K562 (cell line): ENCODE measurements around the gene LRP1. TPM values are rescaled to one million over a fixed set of nuclear protein-coding genes. Genes with fewer than 3 reads are reported as not detected.

Experiments
- BCOR ChIP-seq: fragments of 450-650 bp; IDR thresholded peaks from 2 replicates; pipeline ENCODE4 v1.6.1; 2016
- BRCA1 ChIP-seq, 2 experiments: fragments of 450-650 bp in 1 of 2; sonication (generic) in 1 of 2; formaldehyde crosslinking in 1 of 2; IDR thresholded peaks; 2 replicates each; pipeline versions ENCODE4 v1.5.0 to v1.6.1; 2017 to 2020; ENCODE audit warnings: mild to moderate bottlenecking in 1 of 2, missing genetic modification reagents in 1 of 2
- CHD1 ChIP-seq: fragments of 200-600 bp; sonication (generic); IDR thresholded peaks from one replicate; pipeline ENCODE4 v1.6.1; 2012; ENCODE audit warnings: mild to moderate bottlenecking, moderate library complexity, low read length, inconsistent platforms
- EGR1 ChIP-seq: fragments of 450-650 bp; conservative IDR thresholded peaks from 2 replicates; pipeline ENCODE4 v1.6.1; 2017; ENCODE audit warnings: mild to moderate bottlenecking
- FUS ChIP-seq: fragments of 200-400 bp; formaldehyde crosslinking; optimal IDR thresholded peaks from 2 replicates; pipeline ENCODE3; 2017; ENCODE audit warnings: low read depth, low read length
- GATA2 ChIP-seq: sonication (generic); formaldehyde crosslinking; IDR thresholded peaks from 2 replicates; pipeline ENCODE4 v1.4.0; 2020; ENCODE audit warnings: mild to moderate bottlenecking, missing genetic modification reagents
- HSF4 ChIP-seq: fragments of 250-450 bp; sonication (Bioruptor Pico); IDR thresholded peaks from 2 replicates; pipeline ENCODE4 v2.1.2; 2022; ENCODE audit warnings: mild to moderate bottlenecking, moderate library complexity, borderline replicate concordance
- LEF1 ChIP-seq: fragments of 450-650 bp; IDR thresholded peaks from 2 replicates; pipeline ENCODE4 v1.6.1; 2016; ENCODE audit warnings: mild to moderate bottlenecking
- TARDBP ChIP-seq: fragments of 450-650 bp; IDR thresholded peaks from 2 replicates; pipeline ENCODE4 v1.6.1; 2016
- ZC3H4 ChIP-seq: sonication (generic); formaldehyde crosslinking; IDR thresholded peaks from 2 replicates; pipeline ENCODE4 v1.9.0; 2021; ENCODE audit warnings: missing genetic modification reagents, borderline replicate concordance
- ZNF23 ChIP-seq: fragments of 250-450 bp; sonication (Bioruptor Pico); IDR thresholded peaks from 2 replicates; pipeline ENCODE4 v1.4.0; 2020; ENCODE audit warnings: mild to moderate bottlenecking
- polyA plus RNA-seq, 8 experiments: library from polyadenylated mRNA; depleted of rRNA in 4 of 8; stranded (reverse) in 5 of 8; unstranded in 3 of 8; fragments of >200 nt; fragmentation: Nextera tagmentation in 2 of 8; fragmentation: Illumina TruSeq in 1 of 8; extraction: Ambion mirVana in 2 of 8; extraction: Trizol in 1 of 8; gene quantifications; 2 replicates each; pipeline versions ENCODE4 v1.2.1 to v1.2.3, GENCODE V29; 2011 to 2014; ENCODE audit warnings: inconsistent platforms in 1 of 8, missing spikeins in 1 of 8
- total RNA-seq, 7 experiments: library from RNA; depleted of rRNA in 6 of 7; stranded (reverse); fragments of >200 nt in 6 of 7; fragmentation: Illumina TruSeq in 2 of 7; extraction: Trizol in 2 of 7; gene quantifications; 2 replicates each; pipeline versions ENCODE4 v1.2.1 to v1.2.3, GENCODE V29; 2011 to 2021; ENCODE audit warnings: low replicate concordance in 1 of 7
- TF ChIP-seq, protein P1 (sequence below): fragments of 250-450 bp; sonication (Bioruptor Pico); IDR thresholded peaks from 2 replicates; pipeline ENCODE4 v1.8.0; 2021; ENCODE audit warnings: moderate library complexity, mild to moderate bottlenecking, inconsistent platforms
- TF ChIP-seq, protein P2 (sequence below): sonication (generic); formaldehyde crosslinking; IDR thresholded peaks from 2 replicates; pipeline ENCODE4 v1.8.0; 2022; ENCODE audit warnings: mild to moderate bottlenecking, missing genetic modification reagents
- TF ChIP-seq, protein P3 (sequence below): fragments of 450-650 bp; IDR thresholded peaks from 2 replicates; pipeline ENCODE4 v1.6.1; 2016; ENCODE audit warnings: missing biosample characterization, missing genetic modification characterization
- TF ChIP-seq, protein P4 (sequence below): fragments of 200-800 bp; sonication (Bioruptor generic); IDR thresholded peaks from 2 replicates; pipeline ENCODE4 v1.6.1; 2017; ENCODE audit warnings: missing genetic modification characterization, missing compliant biosample characterization

The LRP1 gene
- total and polyA plus RNA-seq, 9 of the 15 experiments (the other 6 are each of a cell fraction or from before 2014, with no cell fraction given): 0.04 to 0.64 (median 0.19) TPM; not detected in 2

DNA sequence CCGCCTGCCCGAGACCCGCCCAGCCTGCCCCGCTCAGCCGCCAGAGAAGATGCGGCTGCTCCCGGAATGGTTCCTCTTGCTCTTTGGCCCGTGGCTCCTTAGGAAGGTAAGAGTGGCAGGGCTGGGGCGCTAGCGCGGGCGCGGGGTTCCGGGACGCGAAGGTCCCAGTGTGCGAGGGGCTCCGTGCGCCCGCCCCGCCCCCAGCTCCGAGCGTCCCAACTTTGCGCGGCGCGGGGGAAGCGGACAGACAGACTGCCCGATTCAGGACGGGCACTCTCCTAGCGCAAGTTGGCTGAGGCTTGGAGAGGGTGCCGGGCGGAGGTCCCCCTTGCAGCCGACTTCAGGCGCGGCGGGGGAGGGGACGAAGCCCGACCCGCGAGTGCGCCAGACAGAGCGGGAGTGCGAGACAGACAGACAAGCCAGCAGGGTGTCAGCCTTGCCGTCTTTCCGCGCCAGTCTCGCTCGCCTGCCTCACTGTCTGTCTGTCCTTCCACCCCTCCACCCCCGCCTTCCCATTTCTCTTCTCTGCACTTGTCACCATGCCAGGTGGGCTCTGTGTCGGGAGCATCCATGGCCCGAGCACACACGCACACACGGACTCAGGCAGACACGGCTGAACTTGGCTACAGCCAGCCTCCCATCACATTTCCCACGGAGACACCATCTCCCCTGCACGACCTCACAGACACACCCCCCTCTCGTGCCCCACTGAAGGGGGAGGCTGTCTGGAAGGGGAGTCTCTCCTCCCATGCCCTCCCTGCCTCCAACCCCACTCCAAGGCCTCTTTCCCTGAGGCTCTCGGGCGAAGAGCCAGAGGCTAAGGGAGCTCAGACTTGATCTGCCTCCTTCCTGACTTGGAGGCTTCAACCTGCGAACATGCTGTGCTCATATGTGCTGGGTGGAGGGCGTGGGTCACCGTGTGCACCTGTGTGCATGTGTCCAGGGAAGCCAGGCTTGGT, 88.9 kb downstream of the LRP1 start (continued):
- TF ChIP-seq, protein P1, sequence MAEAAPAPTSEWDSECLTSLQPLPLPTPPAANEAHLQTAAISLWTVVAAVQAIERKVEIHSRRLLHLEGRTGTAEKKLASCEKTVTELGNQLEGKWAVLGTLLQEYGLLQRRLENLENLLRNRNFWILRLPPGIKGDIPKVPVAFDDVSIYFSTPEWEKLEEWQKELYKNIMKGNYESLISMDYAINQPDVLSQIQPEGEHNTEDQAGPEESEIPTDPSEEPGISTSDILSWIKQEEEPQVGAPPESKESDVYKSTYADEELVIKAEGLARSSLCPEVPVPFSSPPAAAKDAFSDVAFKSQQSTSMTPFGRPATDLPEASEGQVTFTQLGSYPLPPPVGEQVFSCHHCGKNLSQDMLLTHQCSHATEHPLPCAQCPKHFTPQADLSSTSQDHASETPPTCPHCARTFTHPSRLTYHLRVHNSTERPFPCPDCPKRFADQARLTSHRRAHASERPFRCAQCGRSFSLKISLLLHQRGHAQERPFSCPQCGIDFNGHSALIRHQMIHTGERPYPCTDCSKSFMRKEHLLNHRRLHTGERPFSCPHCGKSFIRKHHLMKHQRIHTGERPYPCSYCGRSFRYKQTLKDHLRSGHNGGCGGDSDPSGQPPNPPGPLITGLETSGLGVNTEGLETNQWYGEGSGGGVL: no peak
- TF ChIP-seq LEF1: no peak
- TF ChIP-seq HSF4: no peak
- TF ChIP-seq EGR1: peak; percentile 45; the same call in 1 of the 2 replicates
- TF ChIP-seq, protein P2, sequence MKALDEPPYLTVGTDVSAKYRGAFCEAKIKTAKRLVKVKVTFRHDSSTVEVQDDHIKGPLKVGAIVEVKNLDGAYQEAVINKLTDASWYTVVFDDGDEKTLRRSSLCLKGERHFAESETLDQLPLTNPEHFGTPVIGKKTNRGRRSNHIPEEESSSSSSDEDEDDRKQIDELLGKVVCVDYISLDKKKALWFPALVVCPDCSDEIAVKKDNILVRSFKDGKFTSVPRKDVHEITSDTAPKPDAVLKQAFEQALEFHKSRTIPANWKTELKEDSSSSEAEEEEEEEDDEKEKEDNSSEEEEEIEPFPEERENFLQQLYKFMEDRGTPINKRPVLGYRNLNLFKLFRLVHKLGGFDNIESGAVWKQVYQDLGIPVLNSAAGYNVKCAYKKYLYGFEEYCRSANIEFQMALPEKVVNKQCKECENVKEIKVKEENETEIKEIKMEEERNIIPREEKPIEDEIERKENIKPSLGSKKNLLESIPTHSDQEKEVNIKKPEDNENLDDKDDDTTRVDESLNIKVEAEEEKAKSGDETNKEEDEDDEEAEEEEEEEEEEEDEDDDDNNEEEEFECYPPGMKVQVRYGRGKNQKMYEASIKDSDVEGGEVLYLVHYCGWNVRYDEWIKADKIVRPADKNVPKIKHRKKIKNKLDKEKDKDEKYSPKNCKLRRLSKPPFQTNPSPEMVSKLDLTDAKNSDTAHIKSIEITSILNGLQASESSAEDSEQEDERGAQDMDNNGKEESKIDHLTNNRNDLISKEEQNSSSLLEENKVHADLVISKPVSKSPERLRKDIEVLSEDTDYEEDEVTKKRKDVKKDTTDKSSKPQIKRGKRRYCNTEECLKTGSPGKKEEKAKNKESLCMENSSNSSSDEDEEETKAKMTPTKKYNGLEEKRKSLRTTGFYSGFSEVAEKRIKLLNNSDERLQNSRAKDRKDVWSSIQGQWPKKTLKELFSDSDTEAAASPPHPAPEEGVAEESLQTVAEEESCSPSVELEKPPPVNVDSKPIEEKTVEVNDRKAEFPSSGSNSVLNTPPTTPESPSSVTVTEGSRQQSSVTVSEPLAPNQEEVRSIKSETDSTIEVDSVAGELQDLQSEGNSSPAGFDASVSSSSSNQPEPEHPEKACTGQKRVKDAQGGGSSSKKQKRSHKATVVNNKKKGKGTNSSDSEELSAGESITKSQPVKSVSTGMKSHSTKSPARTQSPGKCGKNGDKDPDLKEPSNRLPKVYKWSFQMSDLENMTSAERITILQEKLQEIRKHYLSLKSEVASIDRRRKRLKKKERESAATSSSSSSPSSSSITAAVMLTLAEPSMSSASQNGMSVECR (CRISPR knock-in tag): 0 out of 2 replicates have a peak, but pooled peaks have one; percentile 48
- TF ChIP-seq FUS: no peak
- TF ChIP-seq ZNF23 (CRISPR knock-in tag): no peak
- TF ChIP-seq CHD1: peak; percentile 21
- TF ChIP-seq BRCA1 (IDR thresholded peaks at IDR 0.05): no peak
- TF ChIP-seq BRCA1 (CRISPR knock-in tag; IDR thresholded peaks at IDR 0.05): no peak
- TF ChIP-seq, protein P3, sequence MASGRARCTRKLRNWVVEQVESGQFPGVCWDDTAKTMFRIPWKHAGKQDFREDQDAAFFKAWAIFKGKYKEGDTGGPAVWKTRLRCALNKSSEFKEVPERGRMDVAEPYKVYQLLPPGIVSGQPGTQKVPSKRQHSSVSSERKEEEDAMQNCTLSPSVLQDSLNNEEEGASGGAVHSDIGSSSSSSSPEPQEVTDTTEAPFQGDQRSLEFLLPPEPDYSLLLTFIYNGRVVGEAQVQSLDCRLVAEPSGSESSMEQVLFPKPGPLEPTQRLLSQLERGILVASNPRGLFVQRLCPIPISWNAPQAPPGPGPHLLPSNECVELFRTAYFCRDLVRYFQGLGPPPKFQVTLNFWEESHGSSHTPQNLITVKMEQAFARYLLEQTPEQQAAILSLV: no peak
- no peak for TF ChIP-seq BCOR
- TF ChIP-seq, protein P4, sequence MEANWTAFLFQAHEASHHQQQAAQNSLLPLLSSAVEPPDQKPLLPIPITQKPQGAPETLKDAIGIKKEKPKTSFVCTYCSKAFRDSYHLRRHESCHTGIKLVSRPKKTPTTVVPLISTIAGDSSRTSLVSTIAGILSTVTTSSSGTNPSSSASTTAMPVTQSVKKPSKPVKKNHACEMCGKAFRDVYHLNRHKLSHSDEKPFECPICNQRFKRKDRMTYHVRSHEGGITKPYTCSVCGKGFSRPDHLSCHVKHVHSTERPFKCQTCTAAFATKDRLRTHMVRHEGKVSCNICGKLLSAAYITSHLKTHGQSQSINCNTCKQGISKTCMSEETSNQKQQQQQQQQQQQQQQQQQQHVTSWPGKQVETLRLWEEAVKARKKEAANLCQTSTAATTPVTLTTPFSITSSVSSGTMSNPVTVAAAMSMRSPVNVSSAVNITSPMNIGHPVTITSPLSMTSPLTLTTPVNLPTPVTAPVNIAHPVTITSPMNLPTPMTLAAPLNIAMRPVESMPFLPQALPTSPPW (CRISPR knock-in tag): peak; percentile 24; the same call in 1 of the 2 replicates
- no peak for TF ChIP-seq TARDBP
- TF ChIP-seq ZC3H4 (CRISPR knock-in tag): peak; percentile 55; the same call in 1 of the 2 replicates
- TF ChIP-seq GATA2 (CRISPR knock-in tag): no peak
